Esophagus muscularis mucosa (tissue), 4 donors: ENCODE measurements around the gene CALCOCO1. TPM values are rescaled to one million over a fixed set of nuclear protein-coding genes. Genes with fewer than 3 reads are reported as not detected.
A peak's percentile ranks its signal among the peaks of the same experiment; 100 is the strongest.

Experiments used
- DNase-seq: peaks from one replicate; pipeline ENCODE4 v3.0.0-alpha.2; 2017; ENCODE audit errors: extremely low spot score
- H3K27ac ChIP-seq, 4 donors: fragments of 200-600 bp; sonication (generic); replicated peaks in 1 of 4; 1 replicate in 3 of 4; 2 replicates in 1 of 4; pipeline ENCODE4 v1.5.1; 2016 to 2019; ENCODE audit warnings: mild to moderate bottlenecking in 1 of 4
- H3K27me3 ChIP-seq, 4 donors: fragments of 200-600 bp; sonication (generic); one replicate each; pipeline versions ENCODE4 v1.5.1 to v1.6.0; 2016 to 2019
- H3K36me3 ChIP-seq, 4 donors: fragments of 200-600 bp; sonication (generic); one replicate each; pipeline ENCODE4 v1.5.1; 2016 to 2019
- H3K4me1 ChIP-seq, 4 donors: fragments of 200-600 bp; sonication (generic); one replicate each; pipeline ENCODE4 v1.5.1; 2016 to 2019
- H3K4me3 ChIP-seq, 4 donors: fragments of 200-600 bp; sonication (generic); 1 replicate in 2 of 4; 2 replicates in 2 of 4; pipeline ENCODE4 v1.5.1; 2016 to 2019; ENCODE audit warnings: mild to moderate bottlenecking in 4 of 4, moderate library complexity in 1 of 4
- H3K9me3 ChIP-seq, 4 donors: fragments of 200-600 bp; sonication (generic); 1 replicate in 3 of 4; 2 replicates in 1 of 4; pipeline ENCODE4 v1.5.1; 2016 to 2019
- EP300 ChIP-seq: sonication (generic); formaldehyde crosslinking; IDR thresholded peaks from one replicate; pipeline ENCODE4 v1.6.1; 2017; ENCODE audit warnings: antibody characterized with exemption
- POLR2A ChIP-seq: fragments of 450-650 bp; IDR thresholded peaks from one replicate; pipeline ENCODE4 v1.6.1; 2017; ENCODE audit warnings: antibody characterized with exemption, moderate library complexity, mild to moderate bottlenecking, low read depth
- POLR2AphosphoS5 ChIP-seq, 2 donors: sonication (generic); formaldehyde crosslinking; IDR thresholded peaks; one replicate each; pipeline ENCODE4 v1.6.1; 2017; ENCODE audit warnings: antibody characterized with exemption in 2 of 2
- WGBS: methylation state at CpG from one replicate; pipeline ENCODE4 v1.1.5; 2018; 5-methylcytosine and 5-hydroxymethylcytosine counted together
- intact Hi-C: fragments of 100-400 bp; cut with DNase I; formaldehyde crosslinking; loops from one replicate; pipeline ENCODE4 v1.15.1; 2023
- total RNA-seq, 4 donors: library from RNA; depleted of rRNA; stranded (reverse); fragments of >200 nt; gene quantifications; one replicate each; pipeline versions ENCODE4 v1.1.0 to v1.2.1, GENCODE V29; 2016
- TF ChIP-seq, protein P1 (sequence below), 3 experiments: fragments of 200-600 bp in 2 of 3; fragments of 450-650 bp in 1 of 3; sonication (generic) in 2 of 3; IDR thresholded peaks; one replicate each; pipeline ENCODE4 v1.5.1; 2017 to 2019; ENCODE audit warnings: antibody characterized with exemption in 3 of 3, mild to moderate bottlenecking in 2 of 3, moderate library complexity in 1 of 3

The CALCOCO1 gene
- total RNA-seq, 4 donors from 2014 or later, result 252 to 487 (median 347) TPM

DNA sequence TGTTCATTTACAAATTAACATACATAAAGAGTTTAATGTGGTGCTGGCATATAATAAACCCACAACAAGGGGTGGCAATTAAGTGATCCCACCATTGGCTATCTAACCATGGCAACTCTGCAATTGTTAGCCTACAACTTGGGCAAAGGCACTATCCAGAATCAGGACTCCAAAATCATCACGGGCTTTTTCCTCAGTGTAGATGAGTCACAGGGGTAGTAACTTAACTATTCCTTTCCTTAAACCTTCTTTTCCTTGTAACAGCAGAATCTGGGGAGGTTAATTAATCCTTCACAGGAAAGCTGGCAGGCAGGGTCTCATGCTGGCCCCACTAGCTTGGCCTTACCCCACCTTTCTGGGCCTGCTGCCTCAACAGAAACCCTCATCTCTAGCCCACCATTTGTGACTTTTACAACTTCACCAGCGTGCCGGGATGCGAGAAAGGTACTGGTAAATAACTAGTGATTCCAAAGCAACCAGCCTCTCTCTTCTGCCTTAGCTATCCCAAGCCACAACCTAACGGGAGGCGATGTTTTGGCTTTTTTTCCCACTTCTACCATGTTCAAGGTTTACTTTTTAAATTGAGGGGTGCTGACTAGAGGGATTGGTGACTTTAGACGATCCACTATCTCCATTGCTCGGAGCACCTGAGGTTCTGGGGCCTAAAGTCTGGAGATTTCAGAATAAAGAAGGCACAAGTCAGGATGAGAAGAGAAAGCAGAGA, 52.1 kb downstream of the CALCOCO1 start:
- TF ChIP-seq, protein P1, sequence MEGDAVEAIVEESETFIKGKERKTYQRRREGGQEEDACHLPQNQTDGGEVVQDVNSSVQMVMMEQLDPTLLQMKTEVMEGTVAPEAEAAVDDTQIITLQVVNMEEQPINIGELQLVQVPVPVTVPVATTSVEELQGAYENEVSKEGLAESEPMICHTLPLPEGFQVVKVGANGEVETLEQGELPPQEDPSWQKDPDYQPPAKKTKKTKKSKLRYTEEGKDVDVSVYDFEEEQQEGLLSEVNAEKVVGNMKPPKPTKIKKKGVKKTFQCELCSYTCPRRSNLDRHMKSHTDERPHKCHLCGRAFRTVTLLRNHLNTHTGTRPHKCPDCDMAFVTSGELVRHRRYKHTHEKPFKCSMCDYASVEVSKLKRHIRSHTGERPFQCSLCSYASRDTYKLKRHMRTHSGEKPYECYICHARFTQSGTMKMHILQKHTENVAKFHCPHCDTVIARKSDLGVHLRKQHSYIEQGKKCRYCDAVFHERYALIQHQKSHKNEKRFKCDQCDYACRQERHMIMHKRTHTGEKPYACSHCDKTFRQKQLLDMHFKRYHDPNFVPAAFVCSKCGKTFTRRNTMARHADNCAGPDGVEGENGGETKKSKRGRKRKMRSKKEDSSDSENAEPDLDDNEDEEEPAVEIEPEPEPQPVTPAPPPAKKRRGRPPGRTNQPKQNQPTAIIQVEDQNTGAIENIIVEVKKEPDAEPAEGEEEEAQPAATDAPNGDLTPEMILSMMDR (IDR thresholded peaks at IDR 0.05), result no peak
- TF ChIP-seq EP300 (no peak), POLR2A (no peak), POLR2AphosphoS5 (IDR thresholded peaks at IDR 0.05) (no peak)
- peaks cover 30 to 65% (median 59%) of the 10 kb centered on the region in 4 donors for H3K4me1 ChIP-seq
- H3K36me3 ChIP-seq, result peaks cover 14 to 38% (median 35%) of the 10 kb centered on the region in 4 donors
- no peaks in the 10 kb centered on the region for H3K27me3 ChIP-seq
- intact Hi-C loops, result loop anchor here (5.0 kb wide), 1 partner anchor 48 kb away; the partner anchor contains the start of gene ATF7
- 35% methylated on average over 8 of the region's 8 CpGs for WGBS
- no peaks in the 10 kb centered on the region for H3K9me3 ChIP-seq
- peak overlapping the region; percentile 69 to 86 (median 82) for H3K4me3 ChIP-seq
- H3K27ac ChIP-seq, result peak overlapping the region; percentile 91 to 97 (median 94)
- no peak for DNase-seq

DNA sequence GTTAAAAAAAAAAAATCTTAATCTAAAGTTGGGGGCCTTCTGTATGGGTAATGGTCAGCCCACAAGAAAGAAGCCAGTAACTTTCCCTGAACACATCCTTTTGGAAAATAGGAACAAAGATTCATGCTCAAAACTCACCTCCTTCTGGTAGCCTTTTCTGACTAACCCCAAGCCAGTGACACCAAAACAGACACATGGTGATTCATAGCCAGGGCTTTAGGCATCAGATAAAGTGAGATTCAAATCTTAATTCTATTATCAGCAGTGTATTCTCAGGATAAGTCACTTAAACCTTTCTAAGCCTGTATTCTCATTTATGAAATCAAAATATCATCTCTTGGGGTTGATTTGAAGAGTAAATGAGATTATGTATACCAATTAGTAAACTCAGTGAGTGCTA, 56.3 kb downstream of the CALCOCO1 start:
- intact Hi-C loops, result no loop called here
- no peak overlapping the region for H3K27ac ChIP-seq
- TF ChIP-seq POLR2A (no peak), POLR2AphosphoS5 (IDR thresholded peaks at IDR 0.05) (no peak), EP300 (no peak)
- TF ChIP-seq, protein P1 (IDR thresholded peaks at IDR 0.05), result no peak
- H3K36me3 ChIP-seq, result peaks cover 34 to 80% (median 69%) of the 10 kb centered on the region in 4 donors
- no peaks in the 10 kb centered on the region for H3K9me3 ChIP-seq
- no peak for DNase-seq
- peaks cover 24 to 63% (median 43%) of the 10 kb centered on the region in 4 donors for H3K4me1 ChIP-seq
- H3K27me3 ChIP-seq, result no peaks in the 10 kb centered on the region
- no peak overlapping the region for H3K4me3 ChIP-seq

GRCh38 chr12:53670308-53670707, 56.9 kb downstream of the CALCOCO1 start:
- TF ChIP-seq POLR2AphosphoS5 (IDR thresholded peaks at IDR 0.05) (no peak), POLR2A (no peak), EP300 (no peak)
- TF ChIP-seq, protein P1 (IDR thresholded peaks at IDR 0.05), result no peak
- Histone ChIP-seq H3K27ac (no peak overlapping the region), H3K27me3 (no peaks in the 10 kb centered on the region), H3K4me3 (no peak overlapping the region), H3K4me1 (peaks cover 24 to 66% (median 47%) of the 10 kb centered on the region in 4 donors), H3K9me3 (no peaks in the 10 kb centered on the region), H3K36me3 (peaks cover 34 to 86% (median 75%) of the 10 kb centered on the region in 4 donors)
- WGBS, result 87% methylated on average over 7 of the region's 7 CpGs
- intact Hi-C loops, result no loop called here
- DNase-seq, result no peak

DNA sequence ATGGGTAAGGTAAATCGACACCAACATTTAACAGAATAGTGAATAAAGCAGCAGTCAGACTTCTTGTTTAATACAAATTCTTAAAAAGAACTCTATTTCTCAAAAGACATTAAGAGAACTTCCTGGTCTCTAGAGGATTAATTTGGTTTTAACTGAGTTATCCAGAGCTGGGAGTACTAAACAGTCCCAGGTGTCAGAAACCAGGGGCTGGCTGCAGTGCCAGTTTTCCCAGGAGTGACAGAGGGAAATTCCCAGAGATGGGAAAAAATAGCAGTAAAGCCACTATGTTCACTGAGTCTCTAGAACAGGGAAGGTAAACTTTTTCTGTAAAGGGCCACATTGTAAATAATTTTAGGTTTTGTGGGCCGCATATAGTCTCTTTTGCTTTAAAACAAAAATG, 60.2 kb downstream of the CALCOCO1 start:
- DNase-seq, result no peak
- Histone ChIP-seq H3K9me3 (no peaks in the 10 kb centered on the region), H3K4me3 (no peak overlapping the region), H3K4me1 (peaks cover 12 to 45% (median 34%) of the 10 kb centered on the region in 4 donors), H3K36me3 (peaks cover 34 to 93% (median 79%) of the 10 kb centered on the region in 4 donors), H3K27ac (peak overlapping the region in 2 of 4 donors; percentile 51 to 53), H3K27me3 (no peaks in the 10 kb centered on the region)
- TF ChIP-seq POLR2AphosphoS5 (IDR thresholded peaks at IDR 0.05), result no peak
- intact Hi-C loops, result no loop called here
- 88% methylated on average over 2 of the region's 2 CpGs for WGBS

DNA sequence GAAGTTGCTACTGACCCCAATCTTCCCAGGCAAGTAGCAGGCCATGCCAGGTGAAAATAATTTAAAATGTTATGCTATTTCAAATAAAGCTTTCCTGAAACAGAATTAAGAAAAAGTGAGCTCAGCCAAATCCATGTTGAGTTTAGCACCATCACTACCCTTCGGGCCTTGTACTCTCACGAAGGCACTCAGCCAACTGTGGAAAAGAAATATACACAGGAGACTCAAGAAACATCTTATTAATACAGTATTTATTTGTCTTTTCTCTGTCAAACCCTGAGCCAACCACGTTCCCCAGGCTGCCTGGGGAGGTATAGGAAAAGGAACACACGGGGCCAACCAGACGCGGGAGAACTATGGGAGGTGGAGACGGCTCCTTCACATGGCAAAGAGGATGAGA, 62.3 kb downstream of the CALCOCO1 start:
- peak overlapping the region; percentile 67 to 72 (median 69) for H3K27ac ChIP-seq
- no peaks in the 10 kb centered on the region for H3K9me3 ChIP-seq
- H3K36me3 ChIP-seq, result peaks cover 22 to 76% (median 59%) of the 10 kb centered on the region in 4 donors
- no peak for TF ChIP-seq EP300
- no peak for TF ChIP-seq POLR2A
- TF ChIP-seq POLR2AphosphoS5 (IDR thresholded peaks at IDR 0.05), result no peak
- TF ChIP-seq, protein P1 (IDR thresholded peaks at IDR 0.05), result no peak
- intact Hi-C loops, result no loop called here
- no peak overlapping the region for H3K4me3 ChIP-seq
- H3K27me3 ChIP-seq, result no peaks in the 10 kb centered on the region
- WGBS, result 19% methylated on average over 7 of the region's 7 CpGs
- no peak for DNase-seq
- peaks cover 19 to 48% (median 34%) of the 10 kb centered on the region in 4 donors for H3K4me1 ChIP-seq
